Measurements from ENCODE around the gene PPP1R3G.

DNA sequence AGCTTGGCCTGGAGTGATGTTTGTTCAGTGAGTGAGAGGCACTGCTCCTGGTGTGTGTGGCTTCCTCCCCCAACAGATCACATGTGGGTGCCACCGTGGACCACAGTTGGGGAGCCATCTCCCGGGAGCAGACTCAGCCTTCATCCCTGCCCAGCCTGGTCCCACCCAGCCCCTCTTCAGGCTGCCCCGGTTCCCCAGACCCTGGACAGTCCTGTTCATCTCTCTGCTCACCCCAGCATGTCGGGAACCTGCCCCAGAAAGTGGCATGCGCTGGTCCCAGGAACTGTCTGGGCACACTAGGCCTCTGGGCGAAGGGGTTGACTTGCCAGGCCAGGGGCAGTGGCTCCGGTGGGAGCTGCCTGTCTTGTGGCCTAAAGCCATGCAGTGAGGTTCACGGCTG is 21.5 kb upstream of the PPP1R3G start:
- TF ChIP-seq, protein P1, sequence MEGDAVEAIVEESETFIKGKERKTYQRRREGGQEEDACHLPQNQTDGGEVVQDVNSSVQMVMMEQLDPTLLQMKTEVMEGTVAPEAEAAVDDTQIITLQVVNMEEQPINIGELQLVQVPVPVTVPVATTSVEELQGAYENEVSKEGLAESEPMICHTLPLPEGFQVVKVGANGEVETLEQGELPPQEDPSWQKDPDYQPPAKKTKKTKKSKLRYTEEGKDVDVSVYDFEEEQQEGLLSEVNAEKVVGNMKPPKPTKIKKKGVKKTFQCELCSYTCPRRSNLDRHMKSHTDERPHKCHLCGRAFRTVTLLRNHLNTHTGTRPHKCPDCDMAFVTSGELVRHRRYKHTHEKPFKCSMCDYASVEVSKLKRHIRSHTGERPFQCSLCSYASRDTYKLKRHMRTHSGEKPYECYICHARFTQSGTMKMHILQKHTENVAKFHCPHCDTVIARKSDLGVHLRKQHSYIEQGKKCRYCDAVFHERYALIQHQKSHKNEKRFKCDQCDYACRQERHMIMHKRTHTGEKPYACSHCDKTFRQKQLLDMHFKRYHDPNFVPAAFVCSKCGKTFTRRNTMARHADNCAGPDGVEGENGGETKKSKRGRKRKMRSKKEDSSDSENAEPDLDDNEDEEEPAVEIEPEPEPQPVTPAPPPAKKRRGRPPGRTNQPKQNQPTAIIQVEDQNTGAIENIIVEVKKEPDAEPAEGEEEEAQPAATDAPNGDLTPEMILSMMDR (conservative IDR thresholded peaks at IDR 0.05; ENCODE audit: low read length), result no peak
- TF ChIP-seq EZH2phosphoT487 (IDR thresholded peaks at IDR 0.05; ENCODE audit: borderline replicate concordance), result no peak
